Panc1 (cell line): ENCODE results near the gene GPRC5D. TPM values are rescaled to one million over a fixed set of nuclear protein-coding genes. Genes with fewer than 3 reads are reported as not detected.

Source experiments
- ATAC-seq: fragments of 200-7000 bp; cut with Tn5 transposase; 2 replicates; pipeline ENCODE4 v1.9.1; 2020; ENCODE audit warnings: mild to moderate bottlenecking, moderate library complexity
- BruUV-seq: library from RNA; stranded (reverse); fragments of 400-500 nt; replicated peaks from 2 replicates; lab custom pipeline; 2021; lab: Mats Ljungman, UMichigan
- CTCF ChIA-PET: fragments of 300-600 bp; sonication (Branson Sonifier 250); formaldehyde crosslinking; loops from one replicate; lab custom pipeline; 2022; ENCODE audit warnings: antibody characterized with exemption; lab: Charles Lee
- POLR2A ChIA-PET: fragments of 300-600 bp; sonication (Branson Sonifier 250); formaldehyde crosslinking; loops from one replicate; lab custom pipeline; 2022; ENCODE audit warnings: antibody characterized with exemption; lab: Charles Lee
- DNase-seq: peaks from one replicate; pipeline ENCODE4 v3.0.0-alpha.2; 2010; ENCODE audit warnings: low read depth, low spot score
- H3K27ac ChIP-seq: 2 replicates; pipeline ENCODE4 v1.5.1; 2011; ENCODE audit warnings: mild to moderate bottlenecking, low read length, inconsistent platforms
- H3K27me3 ChIP-seq: fragments of 200-500 bp; sonication (Bioruptor generic); 2 replicates; pipeline ENCODE4 v1.6.0; 2014; ENCODE audit warnings: low read length, inconsistent platforms; ENCODE audit not compliant: control insufficient read depth, insufficient read depth
- H3K36me3 ChIP-seq: fragments of 200-500 bp; sonication (Bioruptor generic); 2 replicates; pipeline ENCODE4 v1.5.1; 2014; ENCODE audit warnings: inconsistent platforms, mild to moderate bottlenecking, low read length, moderate library complexity; ENCODE audit not compliant: control insufficient read depth, insufficient read depth
- H3K4me1 ChIP-seq: 2 replicates; pipeline ENCODE4 v1.5.1; 2011; ENCODE audit warnings: inconsistent platforms, mild to moderate bottlenecking, low read length, moderate library complexity; ENCODE audit not compliant: control insufficient read depth, insufficient read depth
- H3K4me3 ChIP-seq, 2 experiments: 2 replicates each; pipeline ENCODE4 v1.5.1; 2011 to 2012; ENCODE audit warnings: low read depth in 2 of 2, low read length in 2 of 2, mild to moderate bottlenecking in 2 of 2, inconsistent platforms in 1 of 2, moderate library complexity in 1 of 2
- H3K9me3 ChIP-seq: fragments of 200-500 bp; sonication (Bioruptor generic); 2 replicates; pipeline ENCODE4 v1.5.1; 2014; ENCODE audit warnings: low read depth, mild to moderate bottlenecking, inconsistent platforms, low read length, moderate library complexity; ENCODE audit not compliant: control insufficient read depth, insufficient read depth
- CTCF ChIP-seq: fragments of 450-650 bp; IDR thresholded peaks from 2 replicates; pipeline ENCODE4 v1.5.1; 2017; ENCODE audit warnings: mild to moderate bottlenecking
- POLR2AphosphoS5 ChIP-seq: IDR thresholded peaks from 2 replicates; pipeline ENCODE4 v1.6.1; 2012; ENCODE audit warnings: mild to moderate bottlenecking, low read depth, low read length, moderate library complexity
- REST ChIP-seq, 2 experiments: IDR thresholded peaks; 2 replicates each; pipeline ENCODE4 v1.6.1; 2011 to 2012; ENCODE audit warnings: low read depth in 2 of 2, control low read depth in 1 of 2, low read length in 1 of 2, mild to moderate bottlenecking in 1 of 2, moderate library complexity in 1 of 2; ENCODE audit not compliant: insufficient read depth in 1 of 2
- SIN3A ChIP-seq: IDR thresholded peaks from 2 replicates; pipeline ENCODE4 v1.6.1; 2012; ENCODE audit warnings: low read depth, mild to moderate bottlenecking, low read length, moderate library complexity, borderline replicate concordance; ENCODE audit not compliant: insufficient read depth
- TCF7L2 ChIP-seq: IDR thresholded peaks from 2 replicates; pipeline ENCODE4 v1.6.1; 2011; ENCODE audit warnings: mild to moderate bottlenecking, low read depth, low read length, inconsistent platforms
- in situ Hi-C: cut with HindIII; loops from 2 replicates; pipeline ENCODE4 v1.10.0; 2016; ENCODE audit warnings: low sequenced_read_pairs, low pct_unique_long_range_greater_than_20kb
- intact Hi-C: fragments of 100-400 bp; cut with micrococcal nuclease; formaldehyde crosslinking; loops from one replicate; pipeline ENCODE4 v1.10.0; 2022; ENCODE audit not compliant: unreplicated experiment
- total RNA-seq: library from RNA; stranded (reverse); gene quantifications from one replicate; pipeline ENCODE4 v1.2.1, GENCODE V29; 2021; ENCODE audit not compliant: unreplicated experiment

The GPRC5D gene
- total RNA-seq, 1 experiment from 2014 or later = not detected

- no peaks in the 10 kb centered on the region; the same call in none of the 2 replicates for H3K4me1 ChIP-seq
- no peaks in the 10 kb centered on the region for H3K27me3 ChIP-seq
- H3K9me3 ChIP-seq = no peaks in the 10 kb centered on the region
- in situ Hi-C loops (no loop called here), intact Hi-C loops (no loop called here)
- no peak overlapping the region for H3K27ac ChIP-seq
- ChIA-PET CTCF (no interaction called here), POLR2A (no interaction called here)
- no peak for DNase-seq
- no peak for TF ChIP-seq SIN3A
- TF ChIP-seq TCF7L2 = no peak
- no peak for TF ChIP-seq CTCF
- no peak for TF ChIP-seq POLR2AphosphoS5
- TF ChIP-seq REST (IDR thresholded peaks at IDR 0.05; ENCODE audit: insufficient read depth in 1 of 2, low read depth in 2 of 2, low read length in 1 of 2) = no peak
- no peak for ATAC-seq
- no peak overlapping the region for H3K4me3 ChIP-seq
- no TSS peak for BruUV-seq
- no peaks in the 10 kb centered on the region for H3K36me3 ChIP-seq
Measured at GRCh38 chr12:12997734-12998133, 45.8 kb upstream of the GPRC5D start.

- H3K36me3 ChIP-seq = no peaks in the 10 kb centered on the region
- no TSS peak for BruUV-seq
- DNase-seq = no peak
- H3K9me3 ChIP-seq = no peaks in the 10 kb centered on the region
- POLR2A ChIA-PET = no interaction called here
- no peaks in the 10 kb centered on the region; the same call in none of the 2 replicates for H3K4me1 ChIP-seq
- intact Hi-C loops = no loop called here
- in situ Hi-C loops = no loop called here
- ATAC-seq = no peak
- TF ChIP-seq SIN3A (no peak), CTCF (no peak)
- CTCF ChIA-PET = no interaction called here
- no peak overlapping the region for H3K4me3 ChIP-seq
- H3K27ac ChIP-seq = no peak overlapping the region
- no peaks in the 10 kb centered on the region for H3K27me3 ChIP-seq
Measured at GRCh38 chr12:12997156-12997555, 45.2 kb upstream of the GPRC5D start.

- intact Hi-C loops (no loop called here), in situ Hi-C loops (no loop called here)
- ChIA-PET POLR2A (no interaction called here), CTCF (no interaction called here)
- Histone ChIP-seq H3K27me3 (no peaks in the 10 kb centered on the region), H3K4me3 (no peak overlapping the region), H3K4me1 (no peaks in the 10 kb centered on the region; the same call in none of the 2 replicates), H3K9me3 (no peaks in the 10 kb centered on the region), H3K27ac (no peak overlapping the region), H3K36me3 (no peaks in the 10 kb centered on the region)
- ATAC-seq (no peak), DNase-seq (no peak)
- TF ChIP-seq POLR2AphosphoS5 (no peak), REST (IDR thresholded peaks at IDR 0.05; ENCODE audit: insufficient read depth in 1 of 2, low read depth in 2 of 2, low read length in 1 of 2) (no peak), SIN3A (no peak)
- no TSS peak for BruUV-seq
Measured at GRCh38 chr12:12996209-12996608, 44.2 kb upstream of the GPRC5D start.
